Measurements from ENCODE around the gene CHCHD3.

CHCHD3 gene

DNA sequence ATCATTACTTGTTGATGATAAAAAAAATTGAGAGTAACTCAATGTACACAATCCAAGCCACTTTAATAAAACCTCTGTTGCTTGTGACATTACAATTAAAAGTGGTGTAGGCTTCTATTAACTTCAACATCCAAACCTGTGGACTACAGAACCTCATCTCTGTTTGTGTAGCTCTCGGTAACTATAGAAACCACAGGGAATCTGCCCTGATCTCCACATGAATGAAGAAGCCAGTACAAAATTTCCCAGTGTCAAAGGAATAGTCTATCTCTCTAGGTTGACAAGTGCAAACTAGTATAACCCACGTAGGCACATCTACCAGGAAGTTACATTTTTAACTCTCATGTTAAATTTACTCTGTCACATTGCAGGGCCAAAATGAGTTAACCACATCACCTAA lies 204.3 kb downstream of the CHCHD3 start:
- no peak for TF ChIP-seq OSR1 (CRISPR knock-in tag; IDR thresholded peaks at IDR 0.05)
- TF ChIP-seq TOX (CRISPR knock-in tag; IDR thresholded peaks at IDR 0.05; ENCODE audit: borderline replicate concordance) = no peak
- TF ChIP-seq RARB (CRISPR knock-in tag; IDR thresholded peaks at IDR 0.05) = no peak
- TF ChIP-seq, protein P1, sequence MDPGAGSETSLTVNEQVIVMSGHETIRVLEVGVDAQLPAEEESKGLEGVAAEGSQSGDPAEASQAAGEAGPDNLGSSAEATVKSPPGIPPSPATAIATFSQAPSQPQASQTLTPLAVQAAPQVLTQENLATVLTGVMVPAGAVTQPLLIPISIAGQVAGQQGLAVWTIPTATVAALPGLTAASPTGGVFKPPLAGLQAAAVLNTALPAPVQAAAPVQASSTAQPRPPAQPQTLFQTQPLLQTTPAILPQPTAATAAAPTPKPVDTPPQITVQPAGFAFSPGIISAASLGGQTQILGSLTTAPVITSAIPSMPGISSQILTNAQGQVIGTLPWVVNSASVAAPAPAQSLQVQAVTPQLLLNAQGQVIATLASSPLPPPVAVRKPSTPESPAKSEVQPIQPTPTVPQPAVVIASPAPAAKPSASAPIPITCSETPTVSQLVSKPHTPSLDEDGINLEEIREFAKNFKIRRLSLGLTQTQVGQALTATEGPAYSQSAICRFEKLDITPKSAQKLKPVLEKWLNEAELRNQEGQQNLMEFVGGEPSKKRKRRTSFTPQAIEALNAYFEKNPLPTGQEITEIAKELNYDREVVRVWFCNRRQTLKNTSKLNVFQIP (CRISPR knock-in tag; IDR thresholded peaks at IDR 0.05; ENCODE audit: borderline replicate concordance, low read depth) = no peak
- TF ChIP-seq ZFP3 (CRISPR knock-in tag; IDR thresholded peaks at IDR 0.05) = no peak
- no peak for TF ChIP-seq ARNTL (CRISPR knock-in tag; IDR thresholded peaks at IDR 0.05; ENCODE audit: borderline replicate concordance, low read depth)
- no peak for TF ChIP-seq GLIS3 (CRISPR knock-in tag; IDR thresholded peaks at IDR 0.05)
- no peak for TF ChIP-seq ZNF8 (CRISPR knock-in tag; IDR thresholded peaks at IDR 0.05)
- TF ChIP-seq SNAI2 (CRISPR knock-in tag; IDR thresholded peaks at IDR 0.05) = no peak
- TF ChIP-seq PPARA (CRISPR knock-in tag; IDR thresholded peaks at IDR 0.05; ENCODE audit: borderline replicate concordance) = no peak
- TF ChIP-seq, protein P2, sequence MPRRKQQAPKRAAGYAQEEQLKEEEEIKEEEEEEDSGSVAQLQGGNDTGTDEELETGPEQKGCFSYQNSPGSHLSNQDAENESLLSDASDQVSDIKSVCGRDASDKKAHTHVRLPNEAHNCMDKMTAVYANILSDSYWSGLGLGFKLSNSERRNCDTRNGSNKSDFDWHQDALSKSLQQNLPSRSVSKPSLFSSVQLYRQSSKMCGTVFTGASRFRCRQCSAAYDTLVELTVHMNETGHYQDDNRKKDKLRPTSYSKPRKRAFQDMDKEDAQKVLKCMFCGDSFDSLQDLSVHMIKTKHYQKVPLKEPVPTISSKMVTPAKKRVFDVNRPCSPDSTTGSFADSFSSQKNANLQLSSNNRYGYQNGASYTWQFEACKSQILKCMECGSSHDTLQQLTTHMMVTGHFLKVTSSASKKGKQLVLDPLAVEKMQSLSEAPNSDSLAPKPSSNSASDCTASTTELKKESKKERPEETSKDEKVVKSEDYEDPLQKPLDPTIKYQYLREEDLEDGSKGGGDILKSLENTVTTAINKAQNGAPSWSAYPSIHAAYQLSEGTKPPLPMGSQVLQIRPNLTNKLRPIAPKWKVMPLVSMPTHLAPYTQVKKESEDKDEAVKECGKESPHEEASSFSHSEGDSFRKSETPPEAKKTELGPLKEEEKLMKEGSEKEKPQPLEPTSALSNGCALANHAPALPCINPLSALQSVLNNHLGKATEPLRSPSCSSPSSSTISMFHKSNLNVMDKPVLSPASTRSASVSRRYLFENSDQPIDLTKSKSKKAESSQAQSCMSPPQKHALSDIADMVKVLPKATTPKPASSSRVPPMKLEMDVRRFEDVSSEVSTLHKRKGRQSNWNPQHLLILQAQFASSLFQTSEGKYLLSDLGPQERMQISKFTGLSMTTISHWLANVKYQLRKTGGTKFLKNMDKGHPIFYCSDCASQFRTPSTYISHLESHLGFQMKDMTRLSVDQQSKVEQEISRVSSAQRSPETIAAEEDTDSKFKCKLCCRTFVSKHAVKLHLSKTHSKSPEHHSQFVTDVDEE (CRISPR knock-in tag; IDR thresholded peaks at IDR 0.05) = no peak
- no peak for TF ChIP-seq BACH2 (CRISPR knock-in tag; IDR thresholded peaks at IDR 0.05; ENCODE audit: borderline replicate concordance)
- TF ChIP-seq, protein P3, sequence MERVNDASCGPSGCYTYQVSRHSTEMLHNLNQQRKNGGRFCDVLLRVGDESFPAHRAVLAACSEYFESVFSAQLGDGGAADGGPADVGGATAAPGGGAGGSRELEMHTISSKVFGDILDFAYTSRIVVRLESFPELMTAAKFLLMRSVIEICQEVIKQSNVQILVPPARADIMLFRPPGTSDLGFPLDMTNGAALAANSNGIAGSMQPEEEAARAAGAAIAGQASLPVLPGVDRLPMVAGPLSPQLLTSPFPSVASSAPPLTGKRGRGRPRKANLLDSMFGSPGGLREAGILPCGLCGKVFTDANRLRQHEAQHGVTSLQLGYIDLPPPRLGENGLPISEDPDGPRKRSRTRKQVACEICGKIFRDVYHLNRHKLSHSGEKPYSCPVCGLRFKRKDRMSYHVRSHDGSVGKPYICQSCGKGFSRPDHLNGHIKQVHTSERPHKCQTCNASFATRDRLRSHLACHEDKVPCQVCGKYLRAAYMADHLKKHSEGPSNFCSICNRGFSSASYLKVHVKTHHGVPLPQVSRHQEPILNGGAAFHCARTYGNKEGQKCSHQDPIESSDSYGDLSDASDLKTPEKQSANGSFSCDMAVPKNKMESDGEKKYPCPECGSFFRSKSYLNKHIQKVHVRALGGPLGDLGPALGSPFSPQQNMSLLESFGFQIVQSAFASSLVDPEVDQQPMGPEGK (CRISPR knock-in tag; IDR thresholded peaks at IDR 0.05; ENCODE audit: borderline replicate concordance) = no peak
- no peak for TF ChIP-seq ESRRG (CRISPR knock-in tag; IDR thresholded peaks at IDR 0.05)
- TF ChIP-seq, protein P4, sequence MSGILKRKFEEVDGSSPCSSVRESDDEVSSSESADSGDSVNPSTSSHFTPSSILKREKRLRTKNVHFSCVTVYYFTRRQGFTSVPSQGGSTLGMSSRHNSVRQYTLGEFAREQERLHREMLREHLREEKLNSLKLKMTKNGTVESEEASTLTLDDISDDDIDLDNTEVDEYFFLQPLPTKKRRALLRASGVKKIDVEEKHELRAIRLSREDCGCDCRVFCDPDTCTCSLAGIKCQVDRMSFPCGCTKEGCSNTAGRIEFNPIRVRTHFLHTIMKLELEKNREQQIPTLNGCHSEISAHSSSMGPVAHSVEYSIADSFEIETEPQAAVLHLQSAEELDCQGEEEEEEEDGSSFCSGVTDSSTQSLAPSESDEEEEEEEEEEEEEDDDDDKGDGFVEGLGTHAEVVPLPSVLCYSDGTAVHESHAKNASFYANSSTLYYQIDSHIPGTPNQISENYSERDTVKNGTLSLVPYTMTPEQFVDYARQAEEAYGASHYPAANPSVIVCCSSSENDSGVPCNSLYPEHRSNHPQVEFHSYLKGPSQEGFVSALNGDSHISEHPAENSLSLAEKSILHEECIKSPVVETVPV (CRISPR knock-in tag; IDR thresholded peaks at IDR 0.05) = no peak
- no peak for TF ChIP-seq ZFP30 (CRISPR knock-in tag; IDR thresholded peaks at IDR 0.05)
- TF ChIP-seq, protein P5, sequence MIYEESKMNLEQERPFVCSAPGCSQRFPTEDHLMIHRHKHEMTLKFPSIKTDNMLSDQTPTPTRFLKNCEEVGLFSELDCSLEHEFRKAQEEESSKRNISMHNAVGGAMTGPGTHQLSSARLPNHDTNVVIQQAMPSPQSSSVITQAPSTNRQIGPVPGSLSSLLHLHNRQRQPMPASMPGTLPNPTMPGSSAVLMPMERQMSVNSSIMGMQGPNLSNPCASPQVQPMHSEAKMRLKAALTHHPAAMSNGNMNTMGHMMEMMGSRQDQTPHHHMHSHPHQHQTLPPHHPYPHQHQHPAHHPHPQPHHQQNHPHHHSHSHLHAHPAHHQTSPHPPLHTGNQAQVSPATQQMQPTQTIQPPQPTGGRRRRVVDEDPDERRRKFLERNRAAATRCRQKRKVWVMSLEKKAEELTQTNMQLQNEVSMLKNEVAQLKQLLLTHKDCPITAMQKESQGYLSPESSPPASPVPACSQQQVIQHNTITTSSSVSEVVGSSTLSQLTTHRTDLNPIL (CRISPR knock-in tag; IDR thresholded peaks at IDR 0.05; ENCODE audit: low read depth) = no peak
- peak; percentile 39; the same call in 2 of the 3 replicates for ATAC-seq

DNA sequence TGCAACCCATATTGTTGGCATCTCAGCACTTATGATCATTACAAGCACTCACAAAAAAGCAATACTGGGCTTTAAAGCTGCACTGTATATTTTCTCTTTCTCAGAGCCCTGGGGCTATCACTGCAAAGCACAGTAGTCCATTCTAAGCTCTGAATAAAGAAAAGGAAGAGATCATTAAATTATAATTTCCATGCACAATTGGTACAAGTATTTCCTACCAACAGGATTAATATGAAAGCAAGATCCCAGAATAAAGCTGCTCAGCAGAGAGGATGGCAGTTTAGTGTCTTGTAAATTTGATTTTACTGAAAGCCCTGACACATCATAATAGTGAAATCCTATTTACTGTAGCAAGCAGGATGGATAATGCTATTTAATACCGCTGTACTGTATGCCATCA lies 205.3 kb downstream of the CHCHD3 start:
- TF ChIP-seq, protein P1 (CRISPR knock-in tag; IDR thresholded peaks at IDR 0.05; ENCODE audit: borderline replicate concordance, low read depth) = no peak
- TF ChIP-seq ZFP30 (CRISPR knock-in tag; IDR thresholded peaks at IDR 0.05) = no peak
- TF ChIP-seq, protein P2 (CRISPR knock-in tag; IDR thresholded peaks at IDR 0.05) = no peak
- peak; percentile 44; the same call in 1 of the 3 replicates for ATAC-seq

Data from SK-N-SH treated with all-trans-retinoic acid at 6 μM for 48 hours (cell line).